ENCODE results near the gene CDH5. TPM values are rescaled to one million over a fixed set of nuclear protein-coding genes. Genes with fewer than 3 reads are reported as not detected.
A peak's percentile ranks its signal among the peaks of the same experiment; 100 is the strongest.

The CDH5 gene
- total and polyA plus RNA-seq, 2 of the 4 experiments (the other 2 are of a cell fraction): not detected

DNA sequence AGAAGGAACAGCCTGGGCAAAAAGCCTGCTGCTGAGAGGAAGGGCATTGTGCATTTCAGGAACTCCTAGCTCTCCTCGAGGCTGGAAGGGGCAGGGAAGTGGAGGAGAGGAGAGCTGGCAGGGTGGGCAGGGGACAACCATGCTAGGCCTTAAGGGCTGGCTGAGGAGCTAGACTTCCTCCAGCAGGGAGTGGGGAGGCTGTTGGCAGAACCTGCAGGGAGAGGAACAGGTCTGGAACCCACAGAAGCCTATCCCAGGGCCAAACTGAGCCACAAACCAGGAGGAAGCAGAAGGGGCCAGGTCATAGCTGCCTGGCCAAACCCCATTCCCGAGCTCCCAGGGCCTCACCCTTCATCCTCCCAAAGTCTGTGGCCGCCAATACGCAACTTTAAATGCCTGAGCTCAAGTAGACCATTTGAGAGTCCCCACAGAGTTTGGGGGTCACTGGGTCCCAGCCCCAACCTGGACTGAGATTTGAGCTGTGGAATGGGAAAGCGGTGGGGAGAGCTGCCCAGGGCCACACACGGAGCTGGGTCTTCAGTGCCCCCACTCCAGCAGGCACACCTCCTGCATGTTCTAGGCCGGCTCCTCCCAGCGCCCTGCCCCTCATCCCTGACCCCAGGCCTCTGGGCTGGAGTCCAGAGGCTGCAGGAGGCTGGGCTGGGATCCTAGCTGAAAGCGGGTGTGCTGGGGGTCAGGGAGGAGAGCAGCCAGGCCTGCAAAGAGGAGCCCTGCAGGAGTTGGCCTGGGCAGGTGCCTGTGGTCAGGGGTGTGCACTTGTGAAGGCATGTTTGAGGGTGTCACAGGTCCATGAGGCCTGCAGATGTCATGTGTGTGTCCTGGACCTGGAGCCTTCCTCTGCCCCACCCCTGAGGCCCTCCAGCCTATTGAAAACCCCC lies 4.5 kb downstream of the CDH5 start:
- Histone ChIP-seq H3K23ac (ENCODE audit: low read depth, low read length) (no peak overlapping the region), H4K5ac (ENCODE audit: low read depth, low read length) (no peak overlapping the region), H4K8ac (ENCODE audit: low read depth in 2 of 2, low read length in 2 of 2) (no peak overlapping the region), H3K18ac (ENCODE audit: low read depth, low read length) (no peak overlapping the region), H2BK15ac (ENCODE audit: low read depth, low read length) (no peak overlapping the region), H3K9me1 (ENCODE audit: insufficient read depth, low read length) (no peaks in the 10 kb centered on the region), H3K56ac (ENCODE audit: extremely low read depth, insufficient read depth, low read length) (no peak overlapping the region), H4K20me1 (ENCODE audit: insufficient read depth, low read length) (no peaks in the 10 kb centered on the region), H3K4me3 (ENCODE audit: insufficient read depth, low read depth, low read length) (no peak overlapping the region), H3K4me2 (ENCODE audit: low read depth, low read length) (no peak overlapping the region), H3K27ac (ENCODE audit: insufficient read depth, low read length) (no peak overlapping the region), H3K14ac (replicated peaks; ENCODE audit: low read depth, low read length) (no peak overlapping the region), H3K4ac (ENCODE audit: low read depth, low read length) (no peak overlapping the region), H2AK9ac (replicated peaks; ENCODE audit: low read depth, low read length, poor library complexity) (no peak overlapping the region), H2AFZ (replicated peaks; ENCODE audit: low read length, poor library complexity) (peak overlapping the region; percentile 32), H3K27me3 (ENCODE audit: control insufficient read depth, insufficient read depth, low read length) (peaks cover 26% of the 10 kb centered on the region; the same call in 1 of the 2 replicates), H3K79me1 (ENCODE audit: low read depth in 1 of 2, low read length in 2 of 2) (no peaks in the 10 kb centered on the region), H2BK5ac (ENCODE audit: low read depth, low read length, poor library complexity, severe bottlenecking) (no peak overlapping the region), H2BK120ac (ENCODE audit: low read depth, low read length) (no peak overlapping the region), H3K9me3 (ENCODE audit: control insufficient read depth, insufficient read depth, low read length) (no peaks in the 10 kb centered on the region), H3K9ac (ENCODE audit: low read depth, low read length) (no peak overlapping the region), H4K91ac (ENCODE audit: insufficient read depth, low read depth, low read length) (no peak overlapping the region), H3K36me3 (ENCODE audit: control insufficient read depth, insufficient read depth, low read length) (no peaks in the 10 kb centered on the region), H2AK5ac (ENCODE audit: low read depth, low read length) (no peak overlapping the region), H3K4me1 (ENCODE audit: control insufficient read depth, insufficient read depth, low read length) (no peaks in the 10 kb centered on the region), H2BK20ac (ENCODE audit: low read depth, low read length) (no peak overlapping the region)
- no TSS peak for BruUV-seq (replicated peaks)
- ChIA-PET CTCF (interaction anchor here (0.5 kb wide), 1 partner anchor 30 kb away, joined by 3 read pairs; no protein-coding TSS in a partner anchor), POLR2A (ENCODE audit: unreplicated experiment) (no interaction called here)
- intact Hi-C loops (cut with micrococcal nuclease) (no loop called here), in situ Hi-C loops (cut with MboI; ENCODE audit: low sequenced_read_pairs) (no loop called here), dilution Hi-C loops (cut with HindIII; ENCODE audit: low sequenced_read_pairs, unreplicated experiment) (no loop called here)
- 20% methylated on average over 1 of the region's 9 CpGs; no CpG with 5 or more reads in 1 of the 2 experiments for WGBS, 2 experiments (ENCODE audit: extremely low coverage in 2 of 2, insufficient read length in 1 of 2)
- ATAC-seq (ENCODE audit: low read depth) (no peak; the same call in 1 of the 2 replicates), DNase-seq (no peak)
- no peak for TF ChIP-seq RAD21 (IDR thresholded peaks at IDR 0.05; ENCODE audit: low read length)
- no peak for TF ChIP-seq BHLHE40 (IDR thresholded peaks at IDR 0.05; ENCODE audit: low read depth, low read length)
- no peak for TF ChIP-seq CEBPB (IDR thresholded peaks at IDR 0.05; ENCODE audit: low read depth, low read length)
- TF ChIP-seq, protein P1, sequence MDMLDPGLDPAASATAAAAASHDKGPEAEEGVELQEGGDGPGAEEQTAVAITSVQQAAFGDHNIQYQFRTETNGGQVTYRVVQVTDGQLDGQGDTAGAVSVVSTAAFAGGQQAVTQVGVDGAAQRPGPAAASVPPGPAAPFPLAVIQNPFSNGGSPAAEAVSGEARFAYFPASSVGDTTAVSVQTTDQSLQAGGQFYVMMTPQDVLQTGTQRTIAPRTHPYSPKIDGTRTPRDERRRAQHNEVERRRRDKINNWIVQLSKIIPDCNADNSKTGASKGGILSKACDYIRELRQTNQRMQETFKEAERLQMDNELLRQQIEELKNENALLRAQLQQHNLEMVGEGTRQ (IDR thresholded peaks at IDR 0.05; ENCODE audit: low read depth, low read length): no peak
- TF ChIP-seq MAZ (IDR thresholded peaks at IDR 0.05; ENCODE audit: borderline replicate concordance, low read depth, low read length): no peak
- TF ChIP-seq FOS (IDR thresholded peaks at IDR 0.05; ENCODE audit: low read depth, low read length): no peak
- no peak for TF ChIP-seq POLR2A (IDR thresholded peaks at IDR 0.05; ENCODE audit: low read depth, low read length)
- TF ChIP-seq, protein P2, sequence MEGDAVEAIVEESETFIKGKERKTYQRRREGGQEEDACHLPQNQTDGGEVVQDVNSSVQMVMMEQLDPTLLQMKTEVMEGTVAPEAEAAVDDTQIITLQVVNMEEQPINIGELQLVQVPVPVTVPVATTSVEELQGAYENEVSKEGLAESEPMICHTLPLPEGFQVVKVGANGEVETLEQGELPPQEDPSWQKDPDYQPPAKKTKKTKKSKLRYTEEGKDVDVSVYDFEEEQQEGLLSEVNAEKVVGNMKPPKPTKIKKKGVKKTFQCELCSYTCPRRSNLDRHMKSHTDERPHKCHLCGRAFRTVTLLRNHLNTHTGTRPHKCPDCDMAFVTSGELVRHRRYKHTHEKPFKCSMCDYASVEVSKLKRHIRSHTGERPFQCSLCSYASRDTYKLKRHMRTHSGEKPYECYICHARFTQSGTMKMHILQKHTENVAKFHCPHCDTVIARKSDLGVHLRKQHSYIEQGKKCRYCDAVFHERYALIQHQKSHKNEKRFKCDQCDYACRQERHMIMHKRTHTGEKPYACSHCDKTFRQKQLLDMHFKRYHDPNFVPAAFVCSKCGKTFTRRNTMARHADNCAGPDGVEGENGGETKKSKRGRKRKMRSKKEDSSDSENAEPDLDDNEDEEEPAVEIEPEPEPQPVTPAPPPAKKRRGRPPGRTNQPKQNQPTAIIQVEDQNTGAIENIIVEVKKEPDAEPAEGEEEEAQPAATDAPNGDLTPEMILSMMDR (conservative IDR thresholded peaks at IDR 0.05; ENCODE audit: low read depth, low read length): no peak
- TF ChIP-seq MXI1 (IDR thresholded peaks at IDR 0.05; ENCODE audit: borderline replicate concordance, low read depth, low read length): no peak
- TF ChIP-seq MAFK (IDR thresholded peaks at IDR 0.05; ENCODE audit: low read depth, low read length): no peak
- TF ChIP-seq, protein P3, sequence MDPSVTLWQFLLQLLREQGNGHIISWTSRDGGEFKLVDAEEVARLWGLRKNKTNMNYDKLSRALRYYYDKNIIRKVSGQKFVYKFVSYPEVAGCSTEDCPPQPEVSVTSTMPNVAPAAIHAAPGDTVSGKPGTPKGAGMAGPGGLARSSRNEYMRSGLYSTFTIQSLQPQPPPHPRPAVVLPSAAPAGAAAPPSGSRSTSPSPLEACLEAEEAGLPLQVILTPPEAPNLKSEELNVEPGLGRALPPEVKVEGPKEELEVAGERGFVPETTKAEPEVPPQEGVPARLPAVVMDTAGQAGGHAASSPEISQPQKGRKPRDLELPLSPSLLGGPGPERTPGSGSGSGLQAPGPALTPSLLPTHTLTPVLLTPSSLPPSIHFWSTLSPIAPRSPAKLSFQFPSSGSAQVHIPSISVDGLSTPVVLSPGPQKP (IDR thresholded peaks at IDR 0.05; ENCODE audit: borderline replicate concordance, low read depth, low read length): no peak
- no peak for TF ChIP-seq NFE2L2 (IDR thresholded peaks at IDR 0.05; ENCODE audit: low read depth, low read length)
- no peak for TF ChIP-seq RCOR1 (IDR thresholded peaks at IDR 0.05; ENCODE audit: insufficient replicate concordance, low read length)
- no peak for TF ChIP-seq SMC3 (IDR thresholded peaks at IDR 0.05; ENCODE audit: low read depth, low read length)
- no peak for TF ChIP-seq RFX5 (IDR thresholded peaks at IDR 0.05; ENCODE audit: low read depth, low read length)

Measured in IMR-90 (cell line).